Retinal pigment epithelial cell (primary cell): ENCODE measurements around the gene TOM1.

ENCODE experiments used
- DNase-seq: peaks from one replicate; pipeline ENCODE4 v3.0.0-alpha.2; 2010; ENCODE audit warnings: low read depth
- H3K4me3 ChIP-seq: 2 replicates; pipeline ENCODE4 v1.5.1; 2011; ENCODE audit warnings: mild to moderate bottlenecking, low read length, control low read depth, moderate library complexity
- TF ChIP-seq, protein P1 (sequence below): conservative IDR thresholded peaks from 2 replicates; pipeline ENCODE4 v1.5.1; 2011; ENCODE audit warnings: low read depth, low read length, control low read depth, inconsistent platforms

TOM1 gene

DNA sequence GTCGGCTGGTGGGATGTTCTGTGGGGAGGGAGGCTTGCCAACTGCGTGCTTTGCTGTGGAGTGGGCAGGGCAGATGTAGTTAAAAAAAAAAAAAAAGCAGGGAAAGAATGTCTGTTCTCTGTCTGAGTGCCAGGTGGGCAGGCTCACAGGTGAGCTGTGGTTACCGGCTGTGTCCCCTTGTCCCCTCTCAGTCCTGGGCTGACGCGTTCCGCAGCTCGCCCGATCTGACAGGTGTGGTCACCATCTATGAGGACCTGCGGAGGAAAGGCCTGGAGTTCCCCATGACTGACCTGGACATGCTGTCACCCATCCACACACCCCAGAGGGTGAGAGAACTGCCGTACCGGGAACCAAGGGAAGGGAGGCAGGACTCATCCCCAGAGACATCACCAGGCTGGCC is 23.6 kb downstream of the TOM1 start:
- TF ChIP-seq, protein P1, sequence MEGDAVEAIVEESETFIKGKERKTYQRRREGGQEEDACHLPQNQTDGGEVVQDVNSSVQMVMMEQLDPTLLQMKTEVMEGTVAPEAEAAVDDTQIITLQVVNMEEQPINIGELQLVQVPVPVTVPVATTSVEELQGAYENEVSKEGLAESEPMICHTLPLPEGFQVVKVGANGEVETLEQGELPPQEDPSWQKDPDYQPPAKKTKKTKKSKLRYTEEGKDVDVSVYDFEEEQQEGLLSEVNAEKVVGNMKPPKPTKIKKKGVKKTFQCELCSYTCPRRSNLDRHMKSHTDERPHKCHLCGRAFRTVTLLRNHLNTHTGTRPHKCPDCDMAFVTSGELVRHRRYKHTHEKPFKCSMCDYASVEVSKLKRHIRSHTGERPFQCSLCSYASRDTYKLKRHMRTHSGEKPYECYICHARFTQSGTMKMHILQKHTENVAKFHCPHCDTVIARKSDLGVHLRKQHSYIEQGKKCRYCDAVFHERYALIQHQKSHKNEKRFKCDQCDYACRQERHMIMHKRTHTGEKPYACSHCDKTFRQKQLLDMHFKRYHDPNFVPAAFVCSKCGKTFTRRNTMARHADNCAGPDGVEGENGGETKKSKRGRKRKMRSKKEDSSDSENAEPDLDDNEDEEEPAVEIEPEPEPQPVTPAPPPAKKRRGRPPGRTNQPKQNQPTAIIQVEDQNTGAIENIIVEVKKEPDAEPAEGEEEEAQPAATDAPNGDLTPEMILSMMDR = no peak
- H3K4me3 ChIP-seq = no peak overlapping the region
- no peak for DNase-seq

GRCh38 chr22:35324067-35324466 is 24.4 kb downstream of the TOM1 start:
- DNase-seq = no peak
- TF ChIP-seq, protein P1 = no peak

GRCh38 chr22:35324762-35325161 is 25.1 kb downstream of the TOM1 start:
- TF ChIP-seq, protein P1 = no peak
- no peak for DNase-seq
- no peak overlapping the region for H3K4me3 ChIP-seq

More at GRCh38 chr22:35324067-35324466, 24.4 kb downstream of the TOM1 start:
- no peak overlapping the region for H3K4me3 ChIP-seq

DNA sequence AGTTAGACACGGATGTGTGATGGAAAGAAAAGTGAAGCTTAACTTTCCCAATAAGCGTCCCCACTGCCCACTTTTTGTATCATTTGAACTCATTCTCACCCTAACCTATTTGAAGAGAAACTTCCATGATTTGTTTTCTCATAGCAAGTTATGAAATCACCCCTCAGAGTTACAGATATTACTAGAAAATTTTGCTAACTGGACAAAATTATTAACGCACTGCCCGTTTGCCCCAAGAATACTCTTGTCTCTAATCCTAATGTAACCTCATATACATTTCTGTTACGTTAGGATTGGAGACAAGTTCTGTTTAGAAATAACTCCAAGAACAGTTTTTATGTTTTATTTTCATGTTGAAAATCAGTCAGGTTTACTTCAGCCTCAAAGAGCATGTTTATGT is 25.5 kb downstream of the TOM1 start:
- TF ChIP-seq, protein P1 = no peak
- no peak overlapping the region for H3K4me3 ChIP-seq
- no peak for DNase-seq

DNA sequence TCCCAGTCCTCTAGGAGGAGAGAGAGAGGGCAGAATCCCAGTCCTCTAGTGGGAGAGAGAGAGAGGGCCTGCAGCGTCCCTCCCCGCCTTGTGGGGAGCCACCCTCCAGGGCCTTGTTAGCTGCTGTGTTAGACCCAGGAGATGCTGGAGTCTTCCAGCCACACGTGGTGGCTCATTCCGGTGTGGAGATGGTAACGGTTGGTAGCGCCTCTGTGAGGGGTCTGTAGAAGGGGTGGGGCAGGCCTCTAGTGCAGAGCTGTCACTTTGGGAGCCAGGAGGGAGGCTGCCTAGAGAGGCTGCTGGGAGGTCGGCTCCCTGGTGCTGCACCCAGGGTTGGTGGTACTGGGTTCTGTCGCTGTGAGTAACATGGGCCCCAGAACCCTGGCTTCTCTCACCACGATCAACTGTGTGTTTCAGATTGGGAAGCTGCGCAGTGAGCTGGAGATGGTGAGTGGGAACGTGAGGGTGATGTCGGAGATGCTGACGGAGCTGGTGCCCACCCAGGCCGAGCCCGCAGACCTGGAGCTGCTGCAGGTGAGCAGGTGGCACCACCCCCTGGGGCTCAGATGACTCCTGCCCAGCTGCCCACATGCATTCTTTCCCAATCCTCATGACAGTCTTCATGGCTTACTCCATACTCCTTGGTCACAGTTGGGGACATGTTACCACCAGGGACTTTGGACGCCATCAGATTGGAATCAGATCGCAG is 27.3 kb downstream of the TOM1 start:
- TF ChIP-seq, protein P1 = no peak
- no peak for DNase-seq
- H3K4me3 ChIP-seq = no peak overlapping the region

DNA sequence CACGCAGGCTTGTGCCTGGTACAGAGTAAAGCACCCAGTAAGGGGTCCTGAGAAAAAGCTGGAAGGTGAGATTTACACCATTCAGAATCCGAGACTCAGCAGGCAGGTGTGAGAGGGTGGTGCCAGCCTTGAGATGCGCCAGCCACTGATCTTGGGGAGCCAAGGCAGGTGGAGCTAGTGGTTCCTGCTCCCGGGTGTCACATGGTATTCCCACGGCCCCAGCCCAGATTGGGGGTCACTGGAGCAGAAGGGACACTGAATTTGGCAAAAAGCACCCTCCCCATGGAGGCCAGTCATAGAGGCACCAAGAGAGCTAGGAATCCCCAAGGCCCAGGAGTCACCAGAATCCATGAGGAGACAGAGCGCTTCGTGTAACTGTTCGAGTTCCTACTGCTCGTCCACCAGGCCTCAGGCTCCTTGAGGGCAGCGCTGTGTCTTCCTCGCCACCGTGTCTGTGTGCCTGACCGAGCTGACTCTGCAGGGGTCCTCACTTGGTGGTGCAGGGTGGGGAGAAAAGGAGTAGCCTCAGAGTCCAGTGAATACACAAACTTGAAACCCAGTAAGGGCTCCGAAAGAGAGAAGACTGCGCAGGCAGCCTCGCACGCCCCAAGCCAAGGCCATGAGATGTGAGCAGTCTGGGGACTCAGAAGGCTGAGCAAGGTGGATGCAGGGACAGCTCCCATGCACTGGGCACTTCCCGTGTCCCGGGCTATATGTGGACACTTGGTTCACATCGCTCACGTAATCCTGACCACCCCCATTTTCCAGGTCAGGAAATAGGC is 28.2 kb downstream of the TOM1 start:
- no peak for DNase-seq
- TF ChIP-seq, protein P1 = no peak
- H3K4me3 ChIP-seq = no peak overlapping the region
